GM19099 (cell line): ENCODE measurements around the gene RBFOX2.

Experiments used
- POLR2A ChIP-seq: IDR thresholded peaks from 3 replicates; pipeline ENCODE4 v1.6.1; 2011; ENCODE audit warnings: low read depth; ENCODE audit not compliant: insufficient read length; ENCODE audit errors: extremely low read depth

The RBFOX2 gene

DNA sequence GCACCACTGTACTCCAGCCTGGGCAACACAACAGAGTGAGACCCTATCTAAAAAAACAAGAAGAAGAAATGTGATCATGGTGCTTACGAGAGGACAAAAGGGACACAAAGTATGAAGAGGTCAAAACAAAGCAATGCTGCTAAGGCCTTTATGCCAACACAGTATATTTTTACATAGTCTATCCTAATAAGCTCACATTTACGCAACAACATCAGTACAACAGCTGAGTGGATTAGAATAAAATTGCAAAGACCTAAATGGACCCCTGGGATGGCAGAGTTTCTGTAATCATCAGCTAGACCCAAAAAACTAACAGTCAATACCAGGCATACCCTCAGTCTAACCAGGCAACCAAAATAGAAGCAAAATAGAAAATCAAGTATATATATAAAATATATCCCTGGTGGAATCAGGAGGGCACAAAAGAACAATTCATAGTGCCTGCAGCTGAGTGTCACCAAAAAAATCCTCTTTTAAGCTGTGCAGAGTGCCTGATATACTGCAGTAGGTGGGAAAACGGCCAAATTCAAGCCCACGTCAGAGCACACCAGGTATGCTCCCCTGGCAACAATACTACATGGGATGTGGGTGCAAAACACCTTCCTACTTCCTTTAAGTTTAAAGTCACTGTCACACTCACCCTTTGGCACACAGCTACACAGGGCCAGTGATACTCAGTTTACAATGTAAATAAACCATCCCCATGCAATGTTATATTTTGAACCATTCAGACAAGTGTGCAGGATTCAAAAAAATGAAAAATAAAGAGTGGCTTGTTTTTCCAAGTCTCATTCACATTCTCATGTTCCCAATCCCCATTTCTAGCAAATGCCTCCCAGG, 57.8 kb downstream of the RBFOX2 start:
- no peak for TF ChIP-seq POLR2A

DNA sequence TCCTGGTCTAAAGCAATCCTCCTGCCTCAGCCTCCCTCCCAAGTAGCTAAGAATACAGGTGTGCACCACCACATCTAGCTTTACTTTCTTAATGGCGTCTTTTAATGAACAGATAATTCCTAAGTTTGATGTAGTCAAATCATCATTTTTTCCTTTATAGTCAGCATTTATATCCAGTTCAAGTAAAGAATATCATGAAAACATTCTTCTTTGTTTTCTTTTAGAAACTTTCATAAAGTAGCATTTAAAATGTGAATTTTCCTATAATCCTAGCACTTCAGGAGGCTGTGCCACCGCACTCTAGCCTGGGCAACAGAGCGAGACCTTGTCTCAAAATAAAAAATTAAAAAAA, 61.6 kb downstream of the RBFOX2 start:
- no peak for TF ChIP-seq POLR2A

DNA sequence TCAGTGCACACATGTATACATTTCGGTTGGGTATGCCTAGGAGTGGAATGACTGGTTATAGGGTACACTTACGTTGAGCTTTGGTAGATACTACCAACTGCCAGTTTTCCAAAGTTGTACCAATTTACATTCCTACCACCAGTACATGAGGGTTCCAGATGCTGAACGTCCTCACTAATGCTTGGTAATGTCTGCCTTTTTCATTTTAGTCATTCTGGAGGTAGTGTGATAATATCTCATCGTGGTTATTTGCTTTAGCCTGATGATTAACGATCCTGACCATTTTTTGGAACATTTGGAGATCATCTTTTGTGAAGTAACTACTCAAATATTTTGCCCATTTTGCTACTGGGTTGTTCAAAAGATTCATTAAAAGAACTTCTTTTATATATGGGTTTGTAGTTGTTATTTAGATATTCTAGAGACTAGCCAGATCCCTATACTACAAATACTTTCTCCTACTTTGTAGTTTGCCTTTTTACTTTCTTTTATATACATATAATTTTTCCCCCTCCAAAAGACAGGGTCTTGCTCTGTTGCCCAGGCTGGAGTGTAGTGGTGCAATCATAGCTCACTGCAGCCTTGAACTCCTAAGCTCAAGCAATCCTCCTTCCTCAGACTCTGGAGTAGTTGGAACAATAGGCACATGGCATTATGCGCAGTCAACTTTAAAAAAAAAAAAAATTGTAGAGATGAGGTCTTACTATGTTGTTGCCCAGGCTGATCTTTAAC, 62.1 kb downstream of the RBFOX2 start:
- TF ChIP-seq POLR2A = no peak

DNA sequence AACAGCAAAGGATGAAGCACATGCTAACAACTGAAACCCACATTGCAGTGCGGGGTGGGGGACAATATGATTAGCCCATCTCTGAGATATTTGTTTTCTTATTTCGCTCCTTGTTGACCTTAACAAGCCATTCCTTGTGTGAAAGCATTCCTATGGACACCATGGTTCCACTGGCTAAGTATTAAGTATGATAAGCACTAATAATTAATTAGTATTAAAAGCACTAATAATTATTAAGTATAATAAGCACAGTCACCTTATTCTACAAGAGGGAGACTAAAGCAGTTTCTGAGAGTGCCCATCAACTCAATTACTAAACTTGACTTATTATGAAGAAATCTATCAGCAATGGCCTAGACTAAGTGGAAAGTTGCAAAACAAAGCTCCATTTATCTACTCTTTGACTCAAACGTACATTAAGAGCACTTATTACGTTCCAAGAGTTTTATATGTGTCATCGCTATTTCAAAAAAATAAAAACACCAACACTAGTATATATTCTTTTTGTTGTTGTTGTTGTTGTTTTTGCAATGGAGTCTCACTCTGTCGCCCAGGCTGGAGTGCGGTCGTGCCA, 65.3 kb downstream of the RBFOX2 start:
- TF ChIP-seq POLR2A = no peak

DNA sequence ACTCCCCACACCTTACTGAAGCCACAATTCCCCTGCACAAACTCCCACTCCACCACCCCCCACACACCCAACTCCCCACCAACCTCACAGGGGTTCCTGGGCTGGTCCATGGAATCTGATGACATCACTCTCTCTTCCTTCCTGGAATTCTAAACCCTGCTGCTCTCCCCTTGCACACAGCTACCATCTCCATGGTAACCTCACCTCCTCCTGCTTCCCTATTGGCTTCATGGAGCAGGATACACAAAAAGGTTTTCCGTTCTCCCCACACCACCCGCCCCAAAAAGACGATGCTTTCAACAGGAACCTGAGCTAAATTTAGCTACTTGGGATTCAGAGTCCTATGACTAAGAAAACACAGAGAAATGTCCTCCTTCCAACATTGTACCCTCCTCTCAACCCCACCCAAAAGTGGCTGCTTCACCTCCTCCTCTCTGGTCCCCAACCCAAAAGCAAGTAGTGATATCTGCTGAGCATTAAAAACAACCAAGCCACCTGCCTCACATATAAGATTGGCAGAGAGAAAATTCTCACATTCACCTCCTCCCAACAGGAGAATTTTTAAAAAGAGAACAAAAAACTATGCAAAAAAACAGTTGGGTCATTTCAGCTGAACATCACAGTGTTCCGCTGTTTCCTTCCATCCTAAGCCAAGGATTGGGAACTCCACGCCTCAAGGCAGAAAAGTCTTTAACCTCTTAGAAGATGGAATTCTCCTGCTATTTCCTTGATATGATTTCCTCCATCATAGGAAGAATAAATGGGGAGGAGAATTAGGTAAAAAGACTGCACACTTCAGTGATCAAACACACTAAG, 66.9 kb downstream of the RBFOX2 start:
- no peak for TF ChIP-seq POLR2A

DNA sequence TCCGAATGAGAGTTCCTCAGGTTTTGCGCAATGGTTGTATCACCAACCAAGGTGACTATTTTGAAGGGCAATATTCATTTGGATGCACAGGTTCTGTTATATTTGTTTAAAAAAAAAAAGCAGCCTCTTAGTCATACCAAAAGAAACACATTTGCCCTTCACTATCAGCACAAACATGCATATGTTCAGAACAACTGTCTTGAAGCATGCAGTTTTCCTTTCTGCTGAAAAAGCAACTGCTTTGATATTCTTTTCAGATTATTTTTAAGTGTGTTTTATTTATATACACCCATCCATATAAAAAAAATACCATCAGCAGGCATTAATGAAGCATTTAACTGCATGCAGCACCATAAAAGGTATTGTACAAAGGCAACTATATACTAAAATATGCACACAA, 67.8 kb downstream of the RBFOX2 start:
- TF ChIP-seq POLR2A = no peak

DNA sequence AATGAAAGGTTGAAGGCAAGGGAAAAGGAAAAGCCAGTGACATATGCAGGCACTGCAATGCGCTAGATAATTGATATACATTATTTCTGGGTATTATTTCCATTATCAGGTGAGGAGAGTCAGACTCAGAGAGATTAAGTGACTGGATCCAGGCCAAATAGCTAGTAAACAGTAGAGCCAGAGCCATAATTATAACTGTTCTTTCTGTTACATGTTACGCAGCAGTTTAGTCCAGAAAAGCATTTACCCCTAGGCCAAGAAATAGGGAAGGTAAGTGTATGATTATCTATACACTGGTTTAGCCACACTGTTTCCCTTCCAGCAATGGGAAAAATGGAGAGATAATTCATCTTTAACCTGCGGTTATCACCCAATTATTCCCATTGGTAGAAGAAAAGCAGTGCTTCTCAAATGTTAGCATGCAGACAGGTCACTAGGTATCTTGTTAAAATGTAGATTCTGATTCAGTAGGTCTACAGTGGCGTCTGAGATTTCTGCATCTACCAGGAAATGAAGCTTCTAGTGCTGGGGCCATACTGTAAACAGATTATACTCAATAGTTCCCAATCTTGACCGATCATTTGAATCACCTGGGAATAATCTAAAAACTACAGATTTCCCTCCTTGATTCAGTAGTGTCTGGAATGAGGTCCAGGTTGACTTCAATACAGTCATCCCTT, 69.4 kb downstream of the RBFOX2 start:
- no peak for TF ChIP-seq POLR2A

DNA sequence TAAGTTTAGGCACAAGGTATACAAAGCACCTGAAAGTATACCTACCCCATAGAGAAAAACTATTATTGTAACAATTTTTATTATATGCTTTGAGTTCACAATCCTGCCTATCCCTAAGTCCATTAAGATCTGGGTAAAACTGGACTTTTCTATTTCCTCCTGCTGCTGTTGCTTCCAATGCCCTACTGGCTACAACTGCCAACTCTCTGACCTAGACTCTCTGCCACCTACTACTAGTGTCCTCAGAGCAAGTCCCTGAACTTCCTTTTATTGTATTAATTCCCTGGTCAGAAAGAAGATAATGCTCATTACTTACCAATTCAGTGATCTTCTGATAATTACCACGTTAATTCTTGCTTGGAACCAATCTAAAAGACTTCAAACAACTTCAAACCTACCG, 70.3 kb downstream of the RBFOX2 start:
- no peak for TF ChIP-seq POLR2A

DNA sequence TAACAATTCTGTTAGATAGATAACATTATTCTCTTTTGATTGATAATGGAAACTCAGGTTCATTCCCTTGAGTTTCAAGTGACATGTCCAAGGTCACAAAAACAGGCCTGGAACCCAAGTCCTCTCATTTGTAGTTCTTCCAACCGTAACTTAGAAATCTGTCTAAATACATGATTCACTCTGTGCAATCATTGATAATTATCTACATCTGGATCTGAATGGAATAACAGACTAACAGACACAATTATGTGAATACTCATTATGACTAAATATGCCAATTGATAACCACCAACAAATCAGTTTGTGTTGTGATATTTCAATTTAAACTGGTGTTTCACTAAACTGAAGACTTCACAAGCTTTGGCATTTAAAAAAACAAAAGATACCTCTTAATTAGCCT, 71.0 kb downstream of the RBFOX2 start:
- no peak for TF ChIP-seq POLR2A

DNA sequence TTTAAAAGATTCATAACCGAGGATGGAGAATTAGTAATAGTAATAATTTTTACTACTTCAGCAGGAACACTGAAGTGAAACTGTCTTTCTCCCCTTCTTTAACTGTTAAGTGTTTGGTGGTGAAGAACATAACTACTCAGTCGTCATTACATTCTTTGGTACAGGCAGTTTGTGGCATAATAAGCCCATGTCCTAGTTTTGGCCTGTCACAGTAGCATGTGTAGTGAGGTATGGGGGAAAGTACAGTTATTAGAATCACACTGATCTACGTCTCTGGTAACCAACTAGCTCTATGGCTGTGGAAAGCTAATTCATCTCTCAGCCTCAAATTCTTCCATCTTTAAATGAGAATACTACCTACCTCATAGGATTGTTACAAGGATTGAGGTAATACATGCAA, 71.8 kb downstream of the RBFOX2 start:
- TF ChIP-seq POLR2A = no peak

DNA sequence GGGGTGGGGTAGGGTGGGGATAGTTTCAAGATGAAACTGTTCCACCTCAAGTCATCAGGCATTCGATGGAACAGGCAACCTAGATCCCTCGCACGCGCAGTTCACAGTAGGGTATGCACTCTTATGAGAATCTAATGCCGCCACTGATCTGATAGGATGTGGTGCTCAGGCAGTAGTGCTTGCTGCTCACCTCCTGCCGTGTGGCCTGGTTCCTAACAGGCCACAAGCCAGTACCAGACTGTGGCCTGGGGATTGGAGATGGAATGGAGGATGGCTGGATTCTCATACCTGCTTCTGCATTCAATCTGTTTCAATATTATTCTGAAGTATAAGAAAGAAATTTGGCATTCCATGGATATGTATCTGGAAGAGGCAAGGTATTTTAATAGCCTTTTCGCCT, 73.1 kb downstream of the RBFOX2 start:
- no peak for TF ChIP-seq POLR2A

DNA sequence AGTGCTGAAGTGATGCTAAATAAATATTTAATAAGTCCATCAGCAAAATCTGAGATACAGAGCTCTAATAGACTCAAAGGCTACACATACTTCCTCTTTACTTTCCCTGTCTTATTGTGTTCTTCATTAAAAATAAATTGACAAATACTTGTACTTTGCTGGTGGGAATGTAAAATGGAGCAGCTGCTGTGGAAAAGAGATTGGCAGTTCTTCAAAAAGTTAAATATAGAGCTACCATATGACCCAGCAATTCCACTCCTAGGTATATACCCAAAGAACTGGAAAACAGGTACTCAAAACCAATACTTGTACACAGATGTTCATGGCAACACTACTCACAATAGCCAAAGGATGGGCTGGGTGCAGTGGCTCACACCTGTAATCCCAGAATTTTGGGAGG, 76.0 kb downstream of the RBFOX2 start:
- TF ChIP-seq POLR2A = no peak

DNA sequence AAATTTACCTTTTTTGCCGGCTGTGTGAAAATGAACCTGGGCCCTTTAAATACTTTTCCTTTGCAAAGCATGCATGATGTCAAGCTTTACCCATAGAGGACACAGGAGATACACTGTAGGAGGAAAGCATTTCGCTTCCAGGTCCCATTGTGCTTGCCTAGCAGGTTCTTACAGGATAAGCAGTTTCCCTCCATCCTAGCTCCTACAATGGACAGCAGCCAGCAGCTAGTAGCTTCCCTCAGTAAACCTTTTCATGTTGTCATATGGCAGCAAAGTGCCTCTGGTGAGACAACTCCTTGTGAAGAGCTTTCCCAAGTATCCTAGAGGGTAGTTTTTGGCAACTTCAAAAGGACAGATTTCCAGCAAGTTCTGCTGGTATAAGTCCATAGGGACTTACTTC, 78.4 kb downstream of the RBFOX2 start:
- no peak for TF ChIP-seq POLR2A

DNA sequence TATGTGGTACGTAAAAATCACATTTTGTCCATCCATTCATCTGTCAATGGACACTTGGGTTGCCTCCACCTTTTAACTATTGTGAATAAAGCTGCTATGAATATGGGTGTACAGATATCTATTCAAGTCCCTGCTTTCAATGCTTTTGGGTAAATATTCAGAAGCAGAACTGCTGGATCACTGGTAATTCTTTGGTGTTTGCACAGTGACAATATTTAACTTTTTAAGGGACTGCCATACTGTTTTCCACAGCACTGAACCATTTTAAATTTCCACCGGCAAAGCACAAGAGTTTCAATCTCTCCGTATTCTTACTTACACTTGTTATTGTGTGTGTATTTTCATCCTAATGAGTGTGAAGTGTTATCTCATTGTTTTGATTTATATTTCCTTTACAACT, 79.4 kb downstream of the RBFOX2 start:
- no peak for TF ChIP-seq POLR2A
